H1 (cell line): ENCODE measurements around the gene PATL2.

Experiments used
- CTCF ChIP-seq, 3 experiments: IDR thresholded peaks; 1 replicate in 2 of 3; 2 replicates in 1 of 3; pipeline versions ENCODE4 v1.5.1 to v1.6.1; 2011; ENCODE audit warnings: low read length in 3 of 3, mild to moderate bottlenecking in 3 of 3, inconsistent platforms in 2 of 3, low read depth in 1 of 3, moderate library complexity in 1 of 3; ENCODE audit not compliant: insufficient read depth in 1 of 3; ENCODE audit errors: control extremely low read depth in 1 of 3
- POLR2AphosphoS5 ChIP-seq: IDR thresholded peaks from 2 replicates; pipeline ENCODE4 v1.6.1; 2011; ENCODE audit warnings: low read depth, low read length
- TAF1 ChIP-seq: IDR thresholded peaks from 2 replicates; pipeline ENCODE4 v1.6.1; 2011; ENCODE audit warnings: mild to moderate bottlenecking, low read depth, low read length

GRCh38 chr15:44722011-44722410 lies 10.9 kb upstream of the PATL2 start:
- TF ChIP-seq TAF1, result no peak
- TF ChIP-seq POLR2AphosphoS5, result no peak
- TF ChIP-seq CTCF (IDR thresholded peaks at IDR 0.05; ENCODE audit: control extremely low read depth in 1 of 3, insufficient read depth in 1 of 3, low read depth in 1 of 3, low read length in 3 of 3), result no peak
